ENCODE results near the gene LSM6. TPM values are rescaled to one million over a fixed set of nuclear protein-coding genes. Genes with fewer than 3 reads are reported as not detected.

Gene LSM6
- total RNA-seq, 1 experiment from 2014 or later: 106 TPM

- no peak for DNase-seq (ENCODE audit: low spot score)
- in situ Hi-C loops (cut with HindIII; ENCODE audit: low sequenced_read_pairs): no loop called here
These were observed 6.9 kb downstream of the LSM6 start for GRCh38 chr4:146182443-146182842.

- in situ Hi-C loops (cut with HindIII; ENCODE audit: low sequenced_read_pairs): no loop called here
- no peak for DNase-seq (ENCODE audit: low spot score)
These were observed 7.7 kb downstream of the LSM6 start for GRCh38 chr4:146183209-146183608.

- DNase-seq (ENCODE audit: low spot score): no peak
- in situ Hi-C loops (cut with HindIII; ENCODE audit: low sequenced_read_pairs): no loop called here
These were observed 10.5 kb downstream of the LSM6 start for GRCh38 chr4:146186041-146186440.

GRCh38 chr4:146186596-146186995, 11.1 kb downstream of the LSM6 start:
- peak; percentile 51 for DNase-seq (ENCODE audit: low spot score)
- in situ Hi-C loops (cut with HindIII; ENCODE audit: low sequenced_read_pairs): no loop called here

GRCh38 chr4:146190456-146190855, 14.9 kb downstream of the LSM6 start:
- no peak for DNase-seq (ENCODE audit: low spot score)
- in situ Hi-C loops (cut with HindIII; ENCODE audit: low sequenced_read_pairs): no loop called here

- no peak for DNase-seq (ENCODE audit: low spot score)
- in situ Hi-C loops (cut with HindIII; ENCODE audit: low sequenced_read_pairs): no loop called here
These were observed 16.4 kb downstream of the LSM6 start for GRCh38 chr4:146191766-146192458.

- no peak for DNase-seq (ENCODE audit: low spot score)
- in situ Hi-C loops (cut with HindIII; ENCODE audit: low sequenced_read_pairs): no loop called here
These were observed 18.1 kb downstream of the LSM6 start for GRCh38 chr4:146193628-146194027.

GRCh38 chr4:146194212-146194611, 18.7 kb downstream of the LSM6 start:
- in situ Hi-C loops (cut with HindIII; ENCODE audit: low sequenced_read_pairs): no loop called here
- no peak for DNase-seq (ENCODE audit: low spot score)

- in situ Hi-C loops (cut with HindIII; ENCODE audit: low sequenced_read_pairs): no loop called here
- DNase-seq (ENCODE audit: low spot score): no peak
These were observed 27.1 kb downstream of the LSM6 start for GRCh38 chr4:146202665-146203064.

GRCh38 chr4:146207410-146207809, 31.9 kb downstream of the LSM6 start:
- in situ Hi-C loops (cut with HindIII; ENCODE audit: low sequenced_read_pairs): no loop called here
- no peak for DNase-seq (ENCODE audit: low spot score)

GRCh38 chr4:146210890-146211289, 35.4 kb downstream of the LSM6 start:
- in situ Hi-C loops (cut with HindIII; ENCODE audit: low sequenced_read_pairs): no loop called here
- DNase-seq (ENCODE audit: low spot score): no peak

GRCh38 chr4:146211440-146211839, 35.9 kb downstream of the LSM6 start:
- no peak for DNase-seq (ENCODE audit: low spot score)
- in situ Hi-C loops (cut with HindIII; ENCODE audit: low sequenced_read_pairs): no loop called here

- in situ Hi-C loops (cut with HindIII; ENCODE audit: low sequenced_read_pairs): no loop called here
- no peak for DNase-seq (ENCODE audit: low spot score)
These were observed 37.3 kb downstream of the LSM6 start for GRCh38 chr4:146212781-146213180.

- in situ Hi-C loops (cut with HindIII; ENCODE audit: low sequenced_read_pairs): no loop called here
- DNase-seq (ENCODE audit: low spot score): no peak
These were observed 38.7 kb downstream of the LSM6 start, which contains the start of gene REELD1 for GRCh38 chr4:146214238-146214637. Gene REELD1 (plus strand): TSS chr4:146214538. CDS start chr4:146216953, 2,415 bp downstream.

GRCh38 chr4:146222313-146222712, 46.8 kb downstream of the LSM6 start:
- in situ Hi-C loops (cut with HindIII; ENCODE audit: low sequenced_read_pairs): no loop called here
- DNase-seq (ENCODE audit: low spot score): no peak

GRCh38 chr4:146224326-146224966, 48.9 kb downstream of the LSM6 start:
- in situ Hi-C loops (cut with HindIII; ENCODE audit: low sequenced_read_pairs): no loop called here
- DNase-seq (ENCODE audit: low spot score): peak; percentile 21

- DNase-seq (ENCODE audit: low spot score): no peak
- in situ Hi-C loops (cut with HindIII; ENCODE audit: low sequenced_read_pairs): no loop called here
These were observed 53.9 kb downstream of the LSM6 start for GRCh38 chr4:146229406-146229805.

GRCh38 chr4:146232131-146232722, 56.7 kb downstream of the LSM6 start:
- DNase-seq (ENCODE audit: low spot score): no peak
- in situ Hi-C loops (cut with HindIII; ENCODE audit: low sequenced_read_pairs): no loop called here

- DNase-seq (ENCODE audit: low spot score): peak; percentile 36
- in situ Hi-C loops (cut with HindIII; ENCODE audit: low sequenced_read_pairs): no loop called here
These were observed 60.2 kb downstream of the LSM6 start for GRCh38 chr4:146235654-146236177.

GRCh38 chr4:146236216-146236615, 60.7 kb downstream of the LSM6 start:
- in situ Hi-C loops (cut with HindIII; ENCODE audit: low sequenced_read_pairs): no loop called here
- no peak for DNase-seq (ENCODE audit: low spot score)
